Measurements from ENCODE around the gene BCAS3. TPM values are rescaled to one million over a fixed set of nuclear protein-coding genes. Genes with fewer than 3 reads are reported as not detected.

Gene BCAS3
- total and polyA plus RNA-seq, 2 experiments from 2014 or later = 18.0 to 20.2 TPM

DNA sequence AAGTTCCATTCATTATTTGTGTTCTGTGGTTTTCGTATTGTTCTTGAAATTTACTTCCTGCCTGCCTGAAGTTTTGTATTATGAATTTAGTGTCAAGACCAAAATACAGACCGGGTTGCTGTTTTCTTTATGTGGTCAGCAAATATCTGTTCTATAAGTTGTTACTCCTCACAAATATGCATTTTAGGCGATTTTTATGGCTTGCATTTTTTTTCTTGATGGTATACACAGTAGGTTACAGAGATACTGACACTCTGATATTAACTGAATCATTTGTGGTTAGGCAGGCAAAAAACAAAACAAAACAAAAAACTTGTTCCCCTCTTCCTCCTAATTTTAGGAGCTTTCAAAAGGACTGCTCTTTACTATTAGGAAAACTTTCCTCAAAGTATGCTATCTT, 52.6 kb downstream of the BCAS3 start:
- in situ Hi-C loops (cut with MboI) = loop anchor here (25.0 kb wide), 1 partner anchor 832 kb away; no protein-coding TSS in a partner anchor
- 74 to 84% methylated on average over 3 of the region's 3 CpGs for WGBS, 2 experiments (ENCODE audit: low coverage in 1 of 2, low lambda C conversion rate in 2 of 2, missing lambda C conversion rate in 2 of 2)
- no peak for DNase-seq
- Histone ChIP-seq H4K20me1 (ENCODE audit: insufficient read depth) (no peaks in the 10 kb centered on the region), H3K36me3 (ENCODE audit: low read depth) (no peaks in the 10 kb centered on the region), H3K4me2 (ENCODE audit: unreplicated experiment) (no peak overlapping the region), H3K9me2 (ENCODE audit: insufficient read depth) (no peaks in the 10 kb centered on the region), H3K27ac (no peak overlapping the region), H2AFZ (no peak overlapping the region), H3K79me2 (ENCODE audit: insufficient read depth) (no peaks in the 10 kb centered on the region), H3K9ac (no peak overlapping the region), H3K9me3 (ENCODE audit: low read depth) (no peaks in the 10 kb centered on the region), H3K27me3 (replicated peaks; ENCODE audit: insufficient read depth) (no peaks in the 10 kb centered on the region), H3K4me3 (no peak overlapping the region), H3K4me1 (ENCODE audit: insufficient read depth) (no peaks in the 10 kb centered on the region), H3F3A (ENCODE audit: insufficient read depth) (no peaks in the 10 kb centered on the region)
- TF ChIP-seq EZH2 (IDR thresholded peaks at IDR 0.05; ENCODE audit: insufficient read depth, poor library complexity, severe bottlenecking) (no peak), EZH2phosphoT487 (IDR thresholded peaks at IDR 0.05; ENCODE audit: insufficient read depth, low read depth) (no peak)

- H3K79me2 ChIP-seq (ENCODE audit: insufficient read depth) = no peaks in the 10 kb centered on the region
- in situ Hi-C loops (cut with MboI) = loop anchor here (25.0 kb wide), 1 partner anchor 824 kb away; no protein-coding TSS in a partner anchor
- peaks cover 2% of the 10 kb centered on the region; the same call in 1 of the 2 replicates for H3F3A ChIP-seq (ENCODE audit: insufficient read depth)
- H3K4me2 ChIP-seq (ENCODE audit: unreplicated experiment) = no peak overlapping the region
- WGBS, 2 experiments (ENCODE audit: low coverage in 1 of 2, low lambda C conversion rate in 2 of 2, missing lambda C conversion rate in 2 of 2) = 58 to 64% methylated on average over 2 of the region's 2 CpGs
- H3K9ac ChIP-seq = no peak overlapping the region
- no peaks in the 10 kb centered on the region for H3K4me1 ChIP-seq (ENCODE audit: insufficient read depth)
- DNase-seq = no peak
- H3K9me2 ChIP-seq (ENCODE audit: insufficient read depth) = no peaks in the 10 kb centered on the region
- H3K27me3 ChIP-seq (replicated peaks; ENCODE audit: insufficient read depth) = no peaks in the 10 kb centered on the region
- no peak overlapping the region for H3K27ac ChIP-seq
- no peaks in the 10 kb centered on the region for H3K9me3 ChIP-seq (ENCODE audit: low read depth)
- H2AFZ ChIP-seq = no peak overlapping the region
- H3K4me3 ChIP-seq = no peak overlapping the region
- no peak for TF ChIP-seq EZH2 (IDR thresholded peaks at IDR 0.05; ENCODE audit: insufficient read depth, poor library complexity, severe bottlenecking)
- no peak for TF ChIP-seq EZH2phosphoT487 (IDR thresholded peaks at IDR 0.05; ENCODE audit: insufficient read depth, low read depth)
- no peaks in the 10 kb centered on the region for H3K36me3 ChIP-seq (ENCODE audit: low read depth)
- H4K20me1 ChIP-seq (ENCODE audit: insufficient read depth) = no peaks in the 10 kb centered on the region
These were observed 60.6 kb downstream of the BCAS3 start for GRCh38 chr17:60738287-60738686.

- WGBS, 2 experiments (ENCODE audit: low coverage in 1 of 2, low lambda C conversion rate in 2 of 2, missing lambda C conversion rate in 2 of 2) = 83 to 85% methylated on average over 4 of the region's 4 CpGs
- H2AFZ ChIP-seq = no peak overlapping the region
- no peak overlapping the region for H3K27ac ChIP-seq
- TF ChIP-seq EZH2 (IDR thresholded peaks at IDR 0.05; ENCODE audit: insufficient read depth, poor library complexity, severe bottlenecking) (no peak), EZH2phosphoT487 (IDR thresholded peaks at IDR 0.05; ENCODE audit: insufficient read depth, low read depth) (no peak)
- no peak overlapping the region for H3K4me2 ChIP-seq (ENCODE audit: unreplicated experiment)
- no peaks in the 10 kb centered on the region for H3K9me3 ChIP-seq (ENCODE audit: low read depth)
- H3K4me1 ChIP-seq (ENCODE audit: insufficient read depth) = peaks cover 16% of the 10 kb centered on the region
- H3K27me3 ChIP-seq (replicated peaks; ENCODE audit: insufficient read depth) = no peaks in the 10 kb centered on the region
- H3K36me3 ChIP-seq (ENCODE audit: low read depth) = no peaks in the 10 kb centered on the region
- no peaks in the 10 kb centered on the region for H4K20me1 ChIP-seq (ENCODE audit: insufficient read depth)
- peaks cover 12% of the 10 kb centered on the region; the same call in 1 of the 2 replicates for H3F3A ChIP-seq (ENCODE audit: insufficient read depth)
- H3K4me3 ChIP-seq = no peak overlapping the region
- H3K79me2 ChIP-seq (ENCODE audit: insufficient read depth) = no peaks in the 10 kb centered on the region
- H3K9ac ChIP-seq = no peak overlapping the region
- H3K9me2 ChIP-seq (ENCODE audit: insufficient read depth) = no peaks in the 10 kb centered on the region
- DNase-seq = no peak
- in situ Hi-C loops (cut with MboI) = loop anchor here (25.0 kb wide), 1 partner anchor 822 kb away; no protein-coding TSS in a partner anchor
These were observed 62.9 kb downstream of the BCAS3 start for GRCh38 chr17:60740584-60740983.

- Histone ChIP-seq H2AFZ (no peak overlapping the region), H3K4me3 (no peak overlapping the region), H3K9me2 (ENCODE audit: insufficient read depth) (no peaks in the 10 kb centered on the region), H4K20me1 (ENCODE audit: insufficient read depth) (no peaks in the 10 kb centered on the region), H3K79me2 (ENCODE audit: insufficient read depth) (no peaks in the 10 kb centered on the region), H3K27ac (no peak overlapping the region), H3K9me3 (ENCODE audit: low read depth) (no peaks in the 10 kb centered on the region), H3F3A (ENCODE audit: insufficient read depth) (peaks cover 12% of the 10 kb centered on the region; the same call in 1 of the 2 replicates), H3K36me3 (ENCODE audit: low read depth) (no peaks in the 10 kb centered on the region), H3K9ac (no peak overlapping the region), H3K4me1 (ENCODE audit: insufficient read depth) (peaks cover 16% of the 10 kb centered on the region), H3K27me3 (replicated peaks; ENCODE audit: insufficient read depth) (no peaks in the 10 kb centered on the region), H3K4me2 (ENCODE audit: unreplicated experiment) (no peak overlapping the region)
- WGBS, 2 experiments (ENCODE audit: low coverage in 1 of 2, low lambda C conversion rate in 2 of 2, missing lambda C conversion rate in 2 of 2) = 97 to 98% methylated on average over 4 of the region's 4 CpGs
- in situ Hi-C loops (cut with MboI) = loop anchor here (25.0 kb wide), 1 partner anchor 821 kb away; no protein-coding TSS in a partner anchor
- DNase-seq = no peak
- TF ChIP-seq EZH2 (IDR thresholded peaks at IDR 0.05; ENCODE audit: insufficient read depth, poor library complexity, severe bottlenecking) = no peak
- TF ChIP-seq EZH2phosphoT487 (IDR thresholded peaks at IDR 0.05; ENCODE audit: insufficient read depth, low read depth) = no peak
These were observed 63.4 kb downstream of the BCAS3 start for GRCh38 chr17:60741031-60741430.
